Epithelial cell of alveolus of lung (primary cell): ENCODE measurements around the gene MT1G. TPM values are rescaled to one million over a fixed set of nuclear protein-coding genes. Genes with fewer than 3 reads are reported as not detected.

Source experiments
- total RNA-seq: library from RNA; depleted of rRNA; stranded (reverse); fragments of >200 nt; gene quantifications from 2 replicates; pipeline ENCODE4 v1.2.1, GENCODE V29; 2015

MT1G gene
- total RNA-seq: 18.6 and 78.2 TPM in 2 replicates

DNA sequence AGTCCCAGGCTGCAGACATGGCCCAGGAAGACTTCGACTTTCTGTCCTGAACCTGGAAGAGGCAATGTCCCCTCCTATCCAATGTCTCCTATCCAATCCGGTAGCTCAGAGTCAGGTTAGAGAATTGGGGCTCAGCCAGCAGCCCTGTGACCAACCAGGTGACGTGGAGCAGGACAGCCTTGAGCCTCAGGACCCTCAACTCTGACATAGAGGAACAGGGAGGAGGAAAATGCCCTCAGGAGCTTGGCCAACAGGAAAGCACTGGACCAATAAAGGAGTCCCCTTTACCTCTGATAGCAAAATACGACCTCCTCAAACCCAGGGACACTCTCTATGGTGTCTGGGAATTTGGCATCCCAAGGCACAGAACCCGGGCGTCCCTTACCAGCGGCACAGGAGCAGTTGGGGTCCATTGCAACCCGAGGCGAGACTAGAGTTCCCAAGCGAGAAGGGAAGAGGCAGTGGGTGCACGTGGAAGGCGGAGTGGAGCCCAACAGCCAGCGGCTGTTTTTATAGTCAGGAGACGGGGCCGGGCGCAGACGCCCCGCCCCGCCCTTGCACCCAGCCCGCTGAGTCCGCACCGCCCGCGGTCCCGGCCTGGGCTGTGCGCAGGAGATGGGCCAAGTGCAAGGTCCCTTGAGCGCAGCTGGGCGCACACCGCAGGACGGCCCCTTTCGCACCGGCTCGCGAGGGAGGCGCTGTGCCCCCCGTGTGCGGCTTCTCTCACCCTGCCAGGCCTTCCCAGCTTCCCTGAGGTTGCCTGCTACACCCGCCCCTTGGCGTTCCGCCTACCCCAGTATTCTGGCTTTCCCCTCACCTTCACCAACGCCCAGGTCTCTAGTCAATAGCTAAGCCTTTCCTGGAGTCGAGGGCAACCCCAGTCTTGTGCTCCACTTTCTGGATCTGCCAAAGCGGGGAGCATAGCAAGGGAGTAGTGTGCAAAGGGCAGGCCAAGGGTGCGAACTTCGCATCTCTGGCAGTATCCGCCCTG, at the start of gene MT1G:
Gene MT1G, minus strand, starts transcription at position 485 of the 991 bp plus-strand sequence. Its CDS starts 72 bp downstream, at position 413.

GRCh38 chr16:56681939-56682702, 14.3 kb upstream of the MT1G start, which contains the start of gene MT1X:
TSS of gene MT1X (plus strand) at chr16:56682470. CDS start at chr16:56682541, 71 bp downstream.

DNA sequence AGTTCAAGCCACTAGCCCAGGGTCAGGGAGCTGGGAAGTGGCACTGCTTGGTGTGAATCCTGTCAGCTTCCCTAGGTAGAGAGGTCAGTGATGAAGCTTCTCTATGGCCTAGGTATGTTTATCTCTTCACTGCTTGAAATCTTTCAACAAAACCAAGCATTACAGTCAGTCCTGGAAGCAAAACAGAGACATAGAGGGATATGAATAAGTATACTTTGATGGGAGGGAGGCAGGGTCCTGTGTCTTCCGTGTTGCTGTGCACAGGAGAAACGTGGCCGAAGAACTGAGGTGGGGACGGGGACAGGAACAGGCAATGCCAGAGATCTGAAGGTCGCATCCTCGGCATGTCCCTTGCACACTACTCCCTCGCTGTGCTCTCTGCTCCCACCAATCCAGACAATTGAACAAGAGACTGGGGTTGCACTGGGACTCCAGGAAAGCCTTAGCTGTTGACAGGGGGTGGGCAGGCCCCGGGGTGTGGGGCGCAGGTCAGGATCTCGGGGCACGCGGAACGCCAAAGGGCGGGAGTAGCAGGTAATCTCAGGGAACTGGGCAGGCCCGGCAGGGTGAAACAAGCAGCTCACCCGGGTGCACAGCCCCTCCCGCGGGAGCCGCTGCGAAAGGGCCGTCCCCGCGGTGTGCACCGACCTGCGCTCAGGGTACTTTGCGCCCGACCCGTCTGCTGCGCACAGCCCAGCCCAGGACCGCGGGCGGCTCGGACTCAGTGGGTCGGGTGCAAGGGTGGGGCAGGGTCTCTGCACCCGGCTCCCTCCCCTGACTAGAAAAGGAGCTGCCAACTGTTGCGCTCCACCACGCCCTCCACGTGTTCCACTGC, 1.4 kb upstream of the MT1G start, which contains the start of gene MT1H:
Gene MT1H, plus strand, starts transcription at position 810 of the 835 bp plus-strand sequence. CDS start 71 bp downstream, outside the sequence.

GRCh38 chr16:56657555-56658326, 10.1 kb downstream of the MT1G start, which contains the start of gene MT1F:
TSS of gene MT1F (plus strand) at chr16:56657959. CDS start at chr16:56658059, 100 bp downstream.

GRCh38 chr16:56651586-56651985, 16.3 kb downstream of the MT1G start, which contains the start of gene MT1B:
TSS of gene MT1B (plus strand) at chr16:56651886. CDS start at chr16:56651954, 68 bp downstream.

DNA sequence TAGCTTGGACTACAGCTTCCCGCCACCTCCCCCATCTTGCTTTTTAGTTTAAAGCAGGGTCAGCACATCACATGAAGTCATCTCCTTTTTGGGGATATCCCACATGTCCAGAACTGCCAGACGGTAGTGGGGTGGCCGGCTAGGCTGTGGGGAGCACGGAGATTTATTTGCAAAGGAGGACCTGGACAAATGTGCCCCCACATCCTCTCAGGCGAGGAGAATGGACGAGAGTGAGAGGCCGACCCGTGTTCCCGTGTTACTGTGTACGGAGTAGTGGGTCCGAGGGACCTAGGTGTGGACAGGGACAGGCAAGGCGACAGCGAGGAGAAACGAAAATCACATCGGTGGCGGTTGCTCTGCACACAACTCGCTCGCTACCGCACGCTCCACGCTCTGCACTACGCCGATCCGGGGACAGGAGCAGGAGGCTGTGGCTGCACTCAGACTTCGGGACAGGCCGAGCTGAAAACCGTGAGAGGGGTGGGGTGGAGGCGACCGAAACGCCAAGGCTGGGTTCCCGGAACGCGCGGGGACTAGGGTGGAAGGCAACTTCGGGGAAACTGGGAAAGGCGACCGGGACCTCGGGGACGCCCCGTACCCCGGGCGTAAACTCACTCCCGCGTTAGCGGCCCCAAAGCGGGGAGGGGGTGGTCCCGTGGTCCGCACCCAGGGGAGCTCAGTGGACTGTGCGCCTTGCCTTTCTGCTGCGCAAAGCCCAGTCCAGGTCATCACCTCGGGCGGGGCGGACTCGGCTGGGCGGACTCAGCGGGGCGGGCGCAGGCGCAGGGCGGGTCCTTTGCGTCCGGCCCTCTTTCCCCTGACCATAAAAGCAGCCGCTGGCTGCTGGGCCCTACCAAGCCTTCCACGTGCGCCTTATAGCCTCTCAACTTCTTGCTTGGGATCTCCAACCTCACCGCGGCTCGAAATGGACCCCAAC, 29.8 kb downstream of the MT1G start, which contains the start of gene MT1A:
Gene MT1A, plus strand, starts transcription at position 853 of the 937 bp plus-strand sequence. Its CDS starts 73 bp downstream, at position 926.

DNA sequence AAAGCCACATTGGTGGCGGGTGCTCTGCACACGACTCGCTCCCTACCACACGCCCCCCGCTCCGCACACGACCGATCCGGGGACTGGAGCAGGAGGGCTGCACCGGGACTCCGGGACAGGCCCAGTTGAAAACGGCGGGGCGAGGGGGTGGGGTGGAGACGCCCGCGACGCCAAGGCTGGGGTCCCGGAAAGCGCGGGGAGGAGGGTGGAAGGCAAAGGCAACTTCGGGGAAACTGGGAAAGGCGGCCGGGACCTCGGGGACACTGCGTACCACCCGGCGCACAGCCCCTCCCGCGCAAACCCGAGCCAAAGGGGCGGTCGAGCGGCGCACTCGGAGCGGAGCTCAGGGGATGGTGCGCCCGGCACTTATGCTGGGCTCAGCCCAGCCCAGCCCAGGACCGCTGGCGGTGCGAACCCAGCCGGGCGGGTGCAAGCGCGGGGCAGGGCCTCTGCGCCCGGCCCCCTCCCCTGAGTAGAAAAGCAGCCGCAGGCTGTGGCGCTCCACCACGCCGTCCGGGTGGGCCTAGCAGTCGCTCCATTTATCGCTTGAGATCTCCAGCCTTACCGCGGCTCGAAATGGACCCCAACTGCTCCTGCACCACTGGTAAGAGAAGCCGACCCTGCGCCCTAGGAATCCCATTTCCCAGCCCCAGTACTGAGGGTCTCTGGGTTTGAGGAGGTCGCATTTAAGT, 35.6 kb downstream of the MT1G start, which contains the start of gene MT1M:
Gene MT1M, plus strand, starts transcription at position 504 of the 692 bp plus-strand sequence. Its CDS starts 73 bp downstream, at position 577.

GRCh38 chr16:56625140-56625942, 42.5 kb downstream of the MT1G start, which contains the start of gene MT1E:
TSS of gene MT1E (plus strand) at chr16:56625781. CDS start at chr16:56625852, 71 bp downstream.

Other genes with a start within 250 kb of the MT1G start
- gene AMFR, start 242.5 kb downstream of the MT1G start, total RNA-seq: 121 and 137 TPM in 2 replicates
- 54.5 and 64.5 TPM in 2 replicates for gene NUDT21, start 216.7 kb downstream of the MT1G start, total RNA-seq
- 29.1 and 49.0 TPM in 2 replicates for gene OGFOD1, start 216.5 kb downstream of the MT1G start, total RNA-seq
- gene BBS2, start 148.0 kb downstream of the MT1G start, total RNA-seq: 30.1 and 56.3 TPM in 2 replicates
- gene MT4, start 103.0 kb downstream of the MT1G start, total RNA-seq: not detected in 2 replicates
- gene MT3, start 78.5 kb downstream of the MT1G start, total RNA-seq: 0.52 TPM in 1 of 2 replicates, not detected in the other
- 177 and 1,835 TPM in 2 replicates for gene MT2A, start 59.5 kb downstream of the MT1G start, total RNA-seq
- gene MT1E, start 42.3 kb downstream of the MT1G start, total RNA-seq: 254 and 593 TPM in 2 replicates
- 10.9 and 12.5 TPM in 2 replicates for gene MT1M, start 35.4 kb downstream of the MT1G start, total RNA-seq
- gene MT1A, start 29.4 kb downstream of the MT1G start, total RNA-seq: 22.4 and 82.3 TPM in 2 replicates
- gene MT1B, start 16.2 kb downstream of the MT1G start, total RNA-seq: not detected in 2 replicates
- 1.3 and 5.2 TPM in 2 replicates for gene MT1F, start 10.1 kb downstream of the MT1G start, total RNA-seq
- gene MT1H, start 1.7 kb upstream of the MT1G start, total RNA-seq: not detected in 2 replicates
- 183 and 239 TPM in 2 replicates for gene MT1X, start 14.4 kb upstream of the MT1G start, total RNA-seq
- gene NUP93, start 62.1 kb upstream of the MT1G start, total RNA-seq: 40.2 and 73.8 TPM in 2 replicates
- gene SLC12A3, start 197.1 kb upstream of the MT1G start, total RNA-seq: not detected in 2 replicates